Measurements from ENCODE around the gene CASP9.

The CASP9 gene

GRCh38 chr1:15557594-15557993 is 33.6 kb upstream of the CASP9 start:
- DNase-seq (ENCODE audit: low read depth) = no peak
- H3K4me3 ChIP-seq (ENCODE audit: low read length) = no peak overlapping the region
- no peak for TF ChIP-seq CTCF (conservative IDR thresholded peaks at IDR 0.05; ENCODE audit: low read depth, low read length)

GRCh38 chr1:15557008-15557407 is 33.0 kb upstream of the CASP9 start:
- no peak overlapping the region for H3K4me3 ChIP-seq (ENCODE audit: low read length)
- no peak for TF ChIP-seq CTCF (conservative IDR thresholded peaks at IDR 0.05; ENCODE audit: low read depth, low read length)
- DNase-seq (ENCODE audit: low read depth) = no peak

DNA sequence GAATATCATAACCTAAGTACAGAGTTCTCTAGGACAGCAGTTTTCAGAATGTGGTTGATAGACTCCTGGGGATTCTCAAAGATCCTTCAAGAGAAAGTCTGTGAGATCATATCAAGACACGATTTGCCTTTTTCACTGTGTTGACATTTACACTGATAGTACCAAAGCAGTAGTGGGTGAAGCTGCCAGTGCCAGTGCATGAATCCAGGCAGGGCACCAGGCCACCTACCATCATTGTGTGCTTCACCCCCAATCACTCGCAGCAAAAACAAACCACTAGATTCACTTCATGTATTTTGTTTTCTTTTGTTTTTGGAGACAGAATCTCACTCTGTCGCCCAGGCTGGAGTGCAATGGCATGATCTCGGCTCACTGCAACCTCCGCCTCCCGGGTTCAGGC is 26.6 kb upstream of the CASP9 start:
- no peak overlapping the region for H3K4me3 ChIP-seq (ENCODE audit: low read length)
- no peak for DNase-seq (ENCODE audit: low read depth)
- TF ChIP-seq CTCF (conservative IDR thresholded peaks at IDR 0.05; ENCODE audit: low read depth, low read length) = no peak

DNA sequence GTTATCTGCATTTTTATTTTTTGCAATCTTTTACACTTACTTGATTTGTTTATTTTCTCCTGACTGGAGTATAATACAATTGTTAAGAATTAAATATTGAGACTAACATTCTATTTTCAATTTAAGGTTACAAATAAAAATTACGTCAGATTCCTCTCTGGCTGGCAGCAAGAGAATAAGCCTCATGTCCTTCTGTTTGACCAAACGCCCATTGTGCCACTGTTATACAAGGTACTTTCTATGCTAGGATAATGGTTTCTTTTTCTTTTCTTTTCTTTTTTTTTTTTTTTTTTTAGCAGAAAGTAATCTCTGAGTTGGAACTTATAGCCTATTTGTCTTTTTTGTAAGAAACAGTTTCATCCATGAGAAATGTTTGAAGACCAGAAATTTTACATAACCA is 22.6 kb upstream of the CASP9 start:
- H3K4me3 ChIP-seq (ENCODE audit: low read length) = no peak overlapping the region
- no peak for DNase-seq (ENCODE audit: low read depth)
- no peak for TF ChIP-seq CTCF (conservative IDR thresholded peaks at IDR 0.05; ENCODE audit: low read depth, low read length)

- no peak overlapping the region for H3K4me3 ChIP-seq (ENCODE audit: low read length)
- TF ChIP-seq CTCF (conservative IDR thresholded peaks at IDR 0.05; ENCODE audit: low read depth, low read length) = no peak
- no peak for DNase-seq (ENCODE audit: low read depth)
These were observed 19.9 kb upstream of the CASP9 start for GRCh38 chr1:15543589-15544568.

DNA sequence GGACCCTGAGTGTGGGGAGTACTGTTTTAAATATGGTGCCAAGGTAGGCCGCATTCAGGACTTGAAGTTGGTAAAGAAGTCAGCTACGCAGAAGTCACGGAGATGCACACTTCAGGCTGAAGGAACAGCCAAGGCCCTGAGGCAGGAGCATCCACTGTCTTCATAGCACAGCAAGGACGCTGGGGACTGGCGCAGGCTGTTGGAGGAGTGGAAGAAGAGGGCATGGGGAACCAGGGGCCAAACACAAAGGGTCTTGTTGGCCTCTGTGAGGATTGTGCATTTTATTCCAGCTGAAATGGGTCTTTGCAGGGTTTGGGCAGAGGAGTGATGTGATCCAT is 19.2 kb upstream of the CASP9 start:
- TF ChIP-seq CTCF (conservative IDR thresholded peaks at IDR 0.05; ENCODE audit: low read depth, low read length) = no peak
- DNase-seq (ENCODE audit: low read depth) = no peak
- H3K4me3 ChIP-seq (ENCODE audit: low read length) = no peak overlapping the region

Data from retinal pigment epithelial cell (primary cell).